ENCODE measurements around the gene SMC1B.
"Not testable (repeated sequence)": the region's sequence is repeated elsewhere in the genome, so short reads cannot be mapped to it uniquely, and the experiment has no call there.

Gene SMC1B

GRCh38 chr22:45305456-45306075 is 107.8 kb downstream of the SMC1B start:
- H3K9me3 ChIP-seq (replicated peaks; ENCODE audit: low read length) = no peaks in the 10 kb centered on the region

GRCh38 chr22:45304971-45305370 is 108.4 kb downstream of the SMC1B start:
- Histone ChIP-seq H3K36me3 (ENCODE audit: insufficient read depth, low read length) (no peaks in the 10 kb centered on the region), H3K27me3 (ENCODE audit: control insufficient read depth, insufficient read depth, low read length) (no peaks in the 10 kb centered on the region), H3K9me3 (replicated peaks; ENCODE audit: low read length) (no peaks in the 10 kb centered on the region), H3K4me2 (ENCODE audit: low read length) (no peak overlapping the region), H3K4me3 (ENCODE audit: low read length) (no peak overlapping the region), H3K4me1 (ENCODE audit: control insufficient read depth, insufficient read depth, low read length) (peaks cover 7% of the 10 kb centered on the region), H3K9ac (ENCODE audit: low read depth, low read length) (no peak overlapping the region)

More at GRCh38 chr22:45305456-45306075, 107.8 kb downstream of the SMC1B start:
- Histone ChIP-seq H3K36me3 (ENCODE audit: insufficient read depth, low read length) (no peaks in the 10 kb centered on the region), H3K4me2 (ENCODE audit: low read length) (no peak overlapping the region), H3K9ac (ENCODE audit: low read depth, low read length) (no peak overlapping the region), H3K4me1 (ENCODE audit: control insufficient read depth, insufficient read depth, low read length) (peaks cover 11% of the 10 kb centered on the region), H3K4me3 (ENCODE audit: low read length) (no peak overlapping the region), H3K27me3 (ENCODE audit: control insufficient read depth, insufficient read depth, low read length) (no peaks in the 10 kb centered on the region)

GRCh38 chr22:45303181-45303580 is 110.2 kb downstream of the SMC1B start:
- Histone ChIP-seq H3K9ac (ENCODE audit: low read depth, low read length) (no peak overlapping the region), H3K4me1 (ENCODE audit: control insufficient read depth, insufficient read depth, low read length) (no peaks in the 10 kb centered on the region), H3K4me3 (ENCODE audit: low read length) (no peak overlapping the region), H3K4me2 (ENCODE audit: low read length) (no peak overlapping the region), H3K9me3 (replicated peaks; ENCODE audit: low read length) (no peaks in the 10 kb centered on the region), H3K36me3 (ENCODE audit: insufficient read depth, low read length) (no peaks in the 10 kb centered on the region), H3K27me3 (ENCODE audit: control insufficient read depth, insufficient read depth, low read length) (peaks cover 4% of the 10 kb centered on the region)

- Histone ChIP-seq H3K36me3 (ENCODE audit: insufficient read depth, low read length) (no peaks in the 10 kb centered on the region), H3K9ac (ENCODE audit: low read depth, low read length) (no peak overlapping the region), H3K4me3 (ENCODE audit: low read length) (no peak overlapping the region), H3K4me2 (ENCODE audit: low read length) (no peak overlapping the region), H3K27me3 (ENCODE audit: control insufficient read depth, insufficient read depth, low read length) (peaks cover 4% of the 10 kb centered on the region), H3K9me3 (replicated peaks; ENCODE audit: low read length) (no peaks in the 10 kb centered on the region), H3K4me1 (ENCODE audit: control insufficient read depth, insufficient read depth, low read length) (no peaks in the 10 kb centered on the region)
Measured at GRCh38 chr22:45302751-45303150, 110.6 kb downstream of the SMC1B start.

GRCh38 chr22:45298934-45299505 is 114.4 kb downstream of the SMC1B start:
- Histone ChIP-seq H3K4me2 (ENCODE audit: low read length) (no peak overlapping the region), H3K4me3 (ENCODE audit: low read length) (no peak overlapping the region), H3K4me1 (ENCODE audit: control insufficient read depth, insufficient read depth, low read length) (no peaks in the 10 kb centered on the region), H3K9ac (ENCODE audit: low read depth, low read length) (no peak overlapping the region), H3K9me3 (replicated peaks; ENCODE audit: low read length) (no peaks in the 10 kb centered on the region), H3K27me3 (ENCODE audit: control insufficient read depth, insufficient read depth, low read length) (peaks cover 23% of the 10 kb centered on the region), H3K36me3 (ENCODE audit: insufficient read depth, low read length) (no peaks in the 10 kb centered on the region)

- peaks cover 42% of the 10 kb centered on the region for H3K27me3 ChIP-seq (ENCODE audit: control insufficient read depth, insufficient read depth, low read length)
- no peak overlapping the region for H3K4me2 ChIP-seq (ENCODE audit: low read length)
- no peak overlapping the region for H3K9ac ChIP-seq (ENCODE audit: low read depth, low read length)
- no peaks in the 10 kb centered on the region for H3K4me1 ChIP-seq (ENCODE audit: control insufficient read depth, insufficient read depth, low read length)
- H3K36me3 ChIP-seq (ENCODE audit: insufficient read depth, low read length) = no peaks in the 10 kb centered on the region
- H3K9me3 ChIP-seq (replicated peaks; ENCODE audit: low read length) = no peaks in the 10 kb centered on the region
- H3K4me3 ChIP-seq (ENCODE audit: low read length) = no peak overlapping the region
Measured at GRCh38 chr22:45296628-45297297, 116.6 kb downstream of the SMC1B start.

GRCh38 chr22:45295492-45295891 is 117.9 kb downstream of the SMC1B start:
- Histone ChIP-seq H3K9me3 (replicated peaks; ENCODE audit: low read length) (no peaks in the 10 kb centered on the region), H3K4me1 (ENCODE audit: control insufficient read depth, insufficient read depth, low read length) (peaks cover 4% of the 10 kb centered on the region), H3K27me3 (ENCODE audit: control insufficient read depth, insufficient read depth, low read length) (peaks cover 42% of the 10 kb centered on the region), H3K36me3 (ENCODE audit: insufficient read depth, low read length) (no peaks in the 10 kb centered on the region), H3K9ac (ENCODE audit: low read depth, low read length) (no peak overlapping the region), H3K4me3 (ENCODE audit: low read length) (no peak overlapping the region), H3K4me2 (ENCODE audit: low read length) (no peak overlapping the region)

GRCh38 chr22:45295004-45295403 is 118.4 kb downstream of the SMC1B start:
- not testable (repeated sequence) for H3K36me3 ChIP-seq (ENCODE audit: insufficient read depth, low read length); H3K4me2 ChIP-seq (ENCODE audit: low read length); H3K4me1 ChIP-seq (ENCODE audit: control insufficient read depth, insufficient read depth, low read length); H3K9ac ChIP-seq (ENCODE audit: low read depth, low read length); H3K4me3 ChIP-seq (ENCODE audit: low read length); H3K9me3 ChIP-seq (replicated peaks; ENCODE audit: low read length)
- peaks cover 45% of the 10 kb centered on the region for H3K27me3 ChIP-seq (ENCODE audit: control insufficient read depth, insufficient read depth, low read length)

Data from skeletal muscle satellite cell (primary cell).